Panc1 (cell line): ENCODE data around the gene ZNF568.

Experiments
- TF ChIP-seq, protein P1 (sequence below): fragments of 450-650 bp; IDR thresholded peaks from 2 replicates; pipeline ENCODE4 v1.5.1; 2017; ENCODE audit warnings: mild to moderate bottlenecking
- TF ChIP-seq, protein P2 (sequence below), 2 experiments: IDR thresholded peaks; 2 replicates each; pipeline ENCODE4 v1.6.1; 2011 to 2012; ENCODE audit warnings: low read depth in 2 of 2, control low read depth in 1 of 2, low read length in 1 of 2, mild to moderate bottlenecking in 1 of 2, moderate library complexity in 1 of 2; ENCODE audit not compliant: insufficient read depth in 1 of 2

DNA sequence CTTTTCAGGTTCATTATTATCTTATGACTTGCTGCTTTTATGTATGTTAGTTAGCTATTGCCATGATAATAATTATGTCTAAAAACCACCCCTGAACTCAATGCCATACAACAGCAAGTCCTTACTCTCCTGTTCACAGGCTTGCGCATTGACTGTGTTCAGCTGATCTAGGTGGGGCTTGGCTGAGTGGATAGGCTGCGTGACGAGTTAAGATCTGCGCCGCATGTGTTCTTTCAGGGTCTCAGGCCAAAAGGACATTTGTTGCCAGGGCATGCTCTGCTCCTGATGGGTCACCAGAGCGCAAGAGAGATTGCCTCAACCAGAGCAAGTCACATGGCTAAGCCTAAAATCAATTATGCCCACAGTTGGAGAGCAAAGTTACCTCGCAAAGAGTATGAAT is 859 bp downstream of the ZNF568 start:
- TF ChIP-seq, protein P1, sequence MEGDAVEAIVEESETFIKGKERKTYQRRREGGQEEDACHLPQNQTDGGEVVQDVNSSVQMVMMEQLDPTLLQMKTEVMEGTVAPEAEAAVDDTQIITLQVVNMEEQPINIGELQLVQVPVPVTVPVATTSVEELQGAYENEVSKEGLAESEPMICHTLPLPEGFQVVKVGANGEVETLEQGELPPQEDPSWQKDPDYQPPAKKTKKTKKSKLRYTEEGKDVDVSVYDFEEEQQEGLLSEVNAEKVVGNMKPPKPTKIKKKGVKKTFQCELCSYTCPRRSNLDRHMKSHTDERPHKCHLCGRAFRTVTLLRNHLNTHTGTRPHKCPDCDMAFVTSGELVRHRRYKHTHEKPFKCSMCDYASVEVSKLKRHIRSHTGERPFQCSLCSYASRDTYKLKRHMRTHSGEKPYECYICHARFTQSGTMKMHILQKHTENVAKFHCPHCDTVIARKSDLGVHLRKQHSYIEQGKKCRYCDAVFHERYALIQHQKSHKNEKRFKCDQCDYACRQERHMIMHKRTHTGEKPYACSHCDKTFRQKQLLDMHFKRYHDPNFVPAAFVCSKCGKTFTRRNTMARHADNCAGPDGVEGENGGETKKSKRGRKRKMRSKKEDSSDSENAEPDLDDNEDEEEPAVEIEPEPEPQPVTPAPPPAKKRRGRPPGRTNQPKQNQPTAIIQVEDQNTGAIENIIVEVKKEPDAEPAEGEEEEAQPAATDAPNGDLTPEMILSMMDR, result no peak
- TF ChIP-seq, protein P2, sequence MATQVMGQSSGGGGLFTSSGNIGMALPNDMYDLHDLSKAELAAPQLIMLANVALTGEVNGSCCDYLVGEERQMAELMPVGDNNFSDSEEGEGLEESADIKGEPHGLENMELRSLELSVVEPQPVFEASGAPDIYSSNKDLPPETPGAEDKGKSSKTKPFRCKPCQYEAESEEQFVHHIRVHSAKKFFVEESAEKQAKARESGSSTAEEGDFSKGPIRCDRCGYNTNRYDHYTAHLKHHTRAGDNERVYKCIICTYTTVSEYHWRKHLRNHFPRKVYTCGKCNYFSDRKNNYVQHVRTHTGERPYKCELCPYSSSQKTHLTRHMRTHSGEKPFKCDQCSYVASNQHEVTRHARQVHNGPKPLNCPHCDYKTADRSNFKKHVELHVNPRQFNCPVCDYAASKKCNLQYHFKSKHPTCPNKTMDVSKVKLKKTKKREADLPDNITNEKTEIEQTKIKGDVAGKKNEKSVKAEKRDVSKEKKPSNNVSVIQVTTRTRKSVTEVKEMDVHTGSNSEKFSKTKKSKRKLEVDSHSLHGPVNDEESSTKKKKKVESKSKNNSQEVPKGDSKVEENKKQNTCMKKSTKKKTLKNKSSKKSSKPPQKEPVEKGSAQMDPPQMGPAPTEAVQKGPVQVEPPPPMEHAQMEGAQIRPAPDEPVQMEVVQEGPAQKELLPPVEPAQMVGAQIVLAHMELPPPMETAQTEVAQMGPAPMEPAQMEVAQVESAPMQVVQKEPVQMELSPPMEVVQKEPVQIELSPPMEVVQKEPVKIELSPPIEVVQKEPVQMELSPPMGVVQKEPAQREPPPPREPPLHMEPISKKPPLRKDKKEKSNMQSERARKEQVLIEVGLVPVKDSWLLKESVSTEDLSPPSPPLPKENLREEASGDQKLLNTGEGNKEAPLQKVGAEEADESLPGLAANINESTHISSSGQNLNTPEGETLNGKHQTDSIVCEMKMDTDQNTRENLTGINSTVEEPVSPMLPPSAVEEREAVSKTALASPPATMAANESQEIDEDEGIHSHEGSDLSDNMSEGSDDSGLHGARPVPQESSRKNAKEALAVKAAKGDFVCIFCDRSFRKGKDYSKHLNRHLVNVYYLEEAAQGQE (IDR thresholded peaks at IDR 0.05; ENCODE audit: insufficient read depth in 1 of 2, low read depth in 2 of 2, low read length in 1 of 2), result no peak
